ENCODE data around the gene SGK1. TPM values are rescaled to one million over a fixed set of nuclear protein-coding genes. Genes with fewer than 3 reads are reported as not detected.

The SGK1 gene
- total RNA-seq, 1 experiment from 2014 or later, result 42.6 TPM

- H3K27ac Mint-ChIP-seq (ENCODE audit: unreplicated experiment), result no peak overlapping the region
- BruUV-seq (replicated peaks), result no TSS peak
- ChIA-PET CTCF (no interaction called here), POLR2A (no interaction called here)
- no peaks in the 10 kb centered on the region for H3K9me3 ChIP-seq
- intact Hi-C loops (cut with micrococcal nuclease; ENCODE audit: unreplicated experiment), result no loop called here
- H3K36me3 ChIP-seq (ENCODE audit: control insufficient read depth, insufficient read depth, low read length), result no peaks in the 10 kb centered on the region
- no peaks in the 10 kb centered on the region for H3K9me3 Mint-ChIP-seq (ENCODE audit: unreplicated experiment)
- no peaks in the 10 kb centered on the region for H3K27me3 ChIP-seq (replicated peaks; ENCODE audit: control insufficient read depth, insufficient read depth, low read length)
- H3K4me1 Mint-ChIP-seq (ENCODE audit: low read depth, unreplicated experiment), result no peaks in the 10 kb centered on the region
- no peaks in the 10 kb centered on the region for H3K4me1 ChIP-seq
- H3K27me3 Mint-ChIP-seq (ENCODE audit: insufficient read depth, unreplicated experiment), result no peaks in the 10 kb centered on the region
- no peak for DNase-seq
- no peak overlapping the region for H3K4me3 Mint-ChIP-seq (ENCODE audit: unreplicated experiment)
- no peak overlapping the region for H3K4me3 ChIP-seq (ENCODE audit: low read depth, low read length)
- no peak for TF ChIP-seq CTCF (IDR thresholded peaks at IDR 0.05; ENCODE audit: insufficient read depth in 1 of 2, low read depth in 1 of 2, low read length in 1 of 2, severe bottlenecking in 1 of 2, unreplicated experiment in 1 of 2)
- H3K36me3 Mint-ChIP-seq (ENCODE audit: insufficient read depth, unreplicated experiment), result peaks cover 6% of the 10 kb centered on the region
These were observed 21.3 kb upstream of the SGK1 start for GRCh38 chr6:134339216-134339615.

- H3K27ac Mint-ChIP-seq (ENCODE audit: unreplicated experiment), result no peak overlapping the region
- no peak for DNase-seq
- TF ChIP-seq CTCF (IDR thresholded peaks at IDR 0.05; ENCODE audit: insufficient read depth in 1 of 2, low read depth in 1 of 2, low read length in 1 of 2, severe bottlenecking in 1 of 2, unreplicated experiment in 1 of 2), result no peak
- H3K27me3 Mint-ChIP-seq (ENCODE audit: insufficient read depth, unreplicated experiment), result no peaks in the 10 kb centered on the region
- H3K4me1 ChIP-seq, result 0 out of 2 replicates have a peak, but pooled peaks cover 7% of the 10 kb centered on the region
- no peaks in the 10 kb centered on the region for H3K36me3 Mint-ChIP-seq (ENCODE audit: insufficient read depth, unreplicated experiment)
- H3K9me3 Mint-ChIP-seq (ENCODE audit: unreplicated experiment), result peaks cover 5% of the 10 kb centered on the region
- POLR2A ChIA-PET, result no interaction called here
- H3K4me1 Mint-ChIP-seq (ENCODE audit: low read depth, unreplicated experiment), result no peaks in the 10 kb centered on the region
- H3K9me3 ChIP-seq, result no peaks in the 10 kb centered on the region
- intact Hi-C loops (cut with micrococcal nuclease; ENCODE audit: unreplicated experiment), result no loop called here
- no peaks in the 10 kb centered on the region for H3K36me3 ChIP-seq (ENCODE audit: control insufficient read depth, insufficient read depth, low read length)
- H3K4me3 ChIP-seq (ENCODE audit: low read depth, low read length), result no peak overlapping the region
- CTCF ChIA-PET, result no interaction called here
- BruUV-seq (replicated peaks), result no TSS peak
- H3K27me3 ChIP-seq (replicated peaks; ENCODE audit: control insufficient read depth, insufficient read depth, low read length), result no peaks in the 10 kb centered on the region
- no peak overlapping the region for H3K4me3 Mint-ChIP-seq (ENCODE audit: unreplicated experiment)
These were observed 13.3 kb upstream of the SGK1 start for GRCh38 chr6:134331256-134331655.

- Histone ChIP-seq H3K4me1 (0 out of 2 replicates have a peak, but pooled peaks cover 7% of the 10 kb centered on the region), H3K36me3 (ENCODE audit: control insufficient read depth, insufficient read depth, low read length) (no peaks in the 10 kb centered on the region), H3K27me3 (replicated peaks; ENCODE audit: control insufficient read depth, insufficient read depth, low read length) (no peaks in the 10 kb centered on the region), H3K4me3 (ENCODE audit: low read depth, low read length) (no peak overlapping the region), H3K9me3 (no peaks in the 10 kb centered on the region)
- H3K27me3 Mint-ChIP-seq (ENCODE audit: insufficient read depth, unreplicated experiment), result no peaks in the 10 kb centered on the region
- no peak overlapping the region for H3K27ac Mint-ChIP-seq (ENCODE audit: unreplicated experiment)
- intact Hi-C loops (cut with micrococcal nuclease; ENCODE audit: unreplicated experiment), result no loop called here
- H3K4me1 Mint-ChIP-seq (ENCODE audit: low read depth, unreplicated experiment), result no peaks in the 10 kb centered on the region
- ChIA-PET CTCF (no interaction called here), POLR2A (no interaction called here)
- TF ChIP-seq CTCF (IDR thresholded peaks at IDR 0.05; ENCODE audit: insufficient read depth in 1 of 2, low read depth in 1 of 2, low read length in 1 of 2, severe bottlenecking in 1 of 2, unreplicated experiment in 1 of 2), result no peak
- H3K36me3 Mint-ChIP-seq (ENCODE audit: insufficient read depth, unreplicated experiment), result no peaks in the 10 kb centered on the region
- peaks cover 9% of the 10 kb centered on the region for H3K9me3 Mint-ChIP-seq (ENCODE audit: unreplicated experiment)
- H3K4me3 Mint-ChIP-seq (ENCODE audit: unreplicated experiment), result no peak overlapping the region
- DNase-seq, result no peak
- BruUV-seq (replicated peaks), result no TSS peak
These were observed 12.6 kb upstream of the SGK1 start for GRCh38 chr6:134330555-134330954.

Data from Caco-2 (cell line).